ENCODE measurements around the gene AS3MT. TPM values are rescaled to one million over a fixed set of nuclear protein-coding genes. Genes with fewer than 3 reads are reported as not detected.

Gene AS3MT
- total RNA-seq, 1 donor from 2014 or later = 2.5 TPM

- no peaks in the 10 kb centered on the region for H3K9me3 ChIP-seq
- DNase-seq (no peak), ATAC-seq (no peak)
- TF ChIP-seq CTCF (IDR thresholded peaks at IDR 0.05) = no peak
- no peak overlapping the region for H3K27ac ChIP-seq
- no peaks in the 10 kb centered on the region for H3K36me3 ChIP-seq
- H3K27me3 ChIP-seq = no peaks in the 10 kb centered on the region
- no peaks in the 10 kb centered on the region for H3K4me1 ChIP-seq
- intact Hi-C loops (cut with DNase I) = no loop called here
- H3K4me3 ChIP-seq = no peak overlapping the region
These were observed 2.9 kb downstream of the AS3MT start for GRCh38 chr10:102872163-102872562.

GRCh38 chr10:102876747-102877153 lies 7.5 kb downstream of the AS3MT start:
- H3K9me3 ChIP-seq = no peaks in the 10 kb centered on the region
- no peak for DNase-seq
- ATAC-seq = no peak
- TF ChIP-seq CTCF (IDR thresholded peaks at IDR 0.05) = no peak
- no peaks in the 10 kb centered on the region for H3K27me3 ChIP-seq
- peaks cover 4% of the 10 kb centered on the region for H3K36me3 ChIP-seq
- no peak overlapping the region for H3K27ac ChIP-seq
- intact Hi-C loops (cut with DNase I) = no loop called here
- no peak overlapping the region for H3K4me3 ChIP-seq
- no peaks in the 10 kb centered on the region for H3K4me1 ChIP-seq

GRCh38 chr10:102878629-102879028 lies 9.4 kb downstream of the AS3MT start:
- no peaks in the 10 kb centered on the region for H3K27me3 ChIP-seq
- no peak overlapping the region for H3K27ac ChIP-seq
- ATAC-seq (no peak), DNase-seq (no peak)
- H3K4me3 ChIP-seq = no peak overlapping the region
- intact Hi-C loops (cut with DNase I) = no loop called here
- peaks cover 4% of the 10 kb centered on the region for H3K36me3 ChIP-seq
- no peak for TF ChIP-seq CTCF (IDR thresholded peaks at IDR 0.05)
- no peaks in the 10 kb centered on the region for H3K9me3 ChIP-seq
- no peaks in the 10 kb centered on the region for H3K4me1 ChIP-seq

GRCh38 chr10:102880256-102880655 lies 11.0 kb downstream of the AS3MT start:
- H3K4me1 ChIP-seq = no peaks in the 10 kb centered on the region
- no peak for ATAC-seq
- H3K36me3 ChIP-seq = peaks cover 4% of the 10 kb centered on the region
- H3K9me3 ChIP-seq = no peaks in the 10 kb centered on the region
- no peak overlapping the region for H3K27ac ChIP-seq
- no peak for DNase-seq
- intact Hi-C loops (cut with DNase I) = no loop called here
- no peaks in the 10 kb centered on the region for H3K27me3 ChIP-seq
- H3K4me3 ChIP-seq = no peak overlapping the region
- no peak for TF ChIP-seq CTCF (IDR thresholded peaks at IDR 0.05)

- Histone ChIP-seq H3K36me3 (no peaks in the 10 kb centered on the region), H3K27me3 (no peaks in the 10 kb centered on the region), H3K4me3 (no peak overlapping the region), H3K9me3 (no peaks in the 10 kb centered on the region), H3K4me1 (no peaks in the 10 kb centered on the region), H3K27ac (no peak overlapping the region)
- ATAC-seq (no peak), DNase-seq (no peak)
- intact Hi-C loops (cut with DNase I) = no loop called here
- TF ChIP-seq CTCF (IDR thresholded peaks at IDR 0.05) = no peak
These were observed 18.8 kb downstream of the AS3MT start for GRCh38 chr10:102888048-102888447.
